Activated CD4-positive, alpha-beta T cell treated with anti-CD3 and anti-CD28 coated beads, Interleukin-2, amount 50 U/mL, for 16 hours (primary cell): ENCODE data around the gene PRICKLE3.
"Not testable (repeated sequence)": the region's sequence is repeated elsewhere in the genome, so short reads cannot be mapped to it uniquely, and the experiment has no call there.

ENCODE experiments used
- DNase-seq: peaks from one replicate; pipeline ENCODE4 v3.0.0-alpha.2; 2020

The PRICKLE3 gene

DNA sequence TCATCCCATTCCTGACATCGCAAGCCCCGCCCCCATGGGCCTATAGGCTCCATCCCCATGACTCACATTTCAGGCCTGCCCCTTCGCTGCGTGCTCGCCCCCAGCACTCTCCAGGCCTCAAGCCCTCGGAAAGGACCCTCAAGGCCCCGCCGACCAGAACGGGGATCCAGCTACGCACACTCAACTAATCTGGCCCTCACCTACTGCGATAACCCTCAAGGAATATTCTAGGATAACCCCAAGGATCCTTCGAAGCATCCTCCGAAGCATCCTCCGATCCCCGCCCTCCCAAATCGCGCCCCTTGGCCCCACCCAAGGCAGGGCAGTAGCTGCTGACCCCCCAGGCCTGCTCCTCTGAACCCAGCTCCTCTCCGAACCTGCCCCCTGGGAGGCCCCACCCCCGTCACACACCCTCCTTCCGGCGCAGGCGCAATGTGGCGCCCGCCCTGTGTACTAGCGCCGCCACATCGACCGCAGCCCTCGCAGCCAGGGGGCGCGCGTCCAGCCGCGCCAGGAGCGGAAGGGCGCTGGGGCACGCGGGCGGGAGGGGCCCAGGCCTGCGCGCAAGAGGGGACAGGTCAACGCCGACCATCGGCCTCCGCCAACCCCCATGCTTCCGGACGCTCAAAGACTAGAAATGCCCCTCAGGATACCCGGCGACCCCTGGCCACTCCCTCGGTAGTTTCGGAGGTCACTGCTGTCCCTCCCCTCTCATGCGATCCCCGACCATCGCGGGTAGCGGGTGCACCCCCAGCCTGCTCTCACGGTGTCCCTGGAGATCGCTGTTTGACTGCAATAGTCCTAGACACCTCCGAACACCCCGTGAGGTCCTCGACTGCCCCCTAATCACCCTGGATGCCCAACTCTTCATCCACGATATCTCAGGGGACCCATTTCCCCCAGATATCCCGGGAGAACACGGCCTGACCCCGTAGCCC, 30.0 kb downstream of the PRICKLE3 start:
- peak; percentile 89 for DNase-seq

DNA sequence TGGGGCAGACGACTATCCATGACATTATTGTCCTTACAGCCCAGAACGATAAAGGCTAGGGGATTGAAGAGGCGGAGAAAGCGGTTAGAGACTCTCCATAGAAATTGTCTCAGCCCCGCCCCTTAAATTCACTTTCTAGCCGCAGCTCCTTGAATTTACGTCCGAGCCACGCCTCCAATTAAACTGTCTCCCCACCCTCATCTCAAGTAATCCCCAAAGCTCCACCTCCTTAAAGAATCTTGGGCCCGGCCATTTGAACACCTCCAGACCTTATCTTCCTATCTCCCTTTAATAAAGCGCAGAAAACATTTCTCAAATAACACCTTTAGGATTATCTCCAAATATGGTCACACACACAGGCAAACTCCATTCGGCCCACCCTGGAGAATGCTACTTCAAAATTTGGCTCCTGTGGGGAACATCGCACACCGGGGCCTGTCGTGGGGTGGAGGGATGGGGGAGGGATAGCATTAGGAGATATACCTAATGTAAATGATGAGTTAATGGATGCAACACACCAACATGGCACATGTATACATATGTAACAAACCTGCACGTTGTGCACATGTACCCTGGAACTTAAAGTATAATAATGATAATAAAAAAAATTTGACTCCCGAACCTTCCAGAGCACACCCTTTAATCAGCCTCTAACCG, 30.8 kb downstream of the PRICKLE3 start:
- peak; percentile 50 for DNase-seq

DNA sequence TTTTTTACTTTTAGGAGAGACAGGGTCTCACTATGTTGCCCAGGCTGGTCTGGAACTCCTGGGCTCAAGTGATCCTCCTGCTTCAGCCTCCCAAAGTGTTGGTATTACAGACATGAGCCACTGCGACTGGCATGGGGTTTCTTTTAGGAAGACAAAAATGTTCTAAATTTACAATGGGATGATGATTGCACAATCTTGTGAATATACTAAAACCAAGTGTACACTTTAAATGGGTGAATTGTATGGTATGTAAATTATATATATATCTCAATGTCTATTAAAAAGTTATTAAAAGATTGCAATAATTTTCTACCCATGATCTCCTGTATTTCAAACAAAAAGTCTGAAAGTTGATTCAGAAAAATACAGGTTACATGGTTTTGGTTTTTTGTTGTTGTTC, 32.7 kb downstream of the PRICKLE3 start:
- no peak for DNase-seq

DNA sequence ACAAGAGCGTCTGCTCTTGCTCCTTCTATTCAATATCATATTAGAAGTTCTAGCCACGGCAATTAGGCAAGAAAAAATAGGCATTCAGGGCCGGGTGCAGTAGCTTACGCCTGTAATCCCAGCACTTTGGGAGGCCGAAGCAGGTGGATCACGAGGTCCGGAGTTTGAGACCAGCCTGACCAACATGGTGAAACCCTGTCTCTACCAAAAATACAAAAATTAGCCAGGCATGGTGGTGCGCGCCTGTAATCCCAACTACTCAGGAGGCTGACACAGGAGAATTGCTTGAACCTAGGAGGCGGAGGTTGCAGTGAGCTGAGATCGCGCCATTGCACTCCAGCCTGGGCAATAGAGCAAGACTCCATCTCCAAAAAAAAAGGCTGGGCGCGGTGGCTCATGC, 36.9 kb downstream of the PRICKLE3 start:
- DNase-seq: not testable (repeated sequence)

- DNase-seq: not testable (repeated sequence)
Measured at GRCh38 chrX:49148390-49149100, 37.6 kb downstream of the PRICKLE3 start.

DNA sequence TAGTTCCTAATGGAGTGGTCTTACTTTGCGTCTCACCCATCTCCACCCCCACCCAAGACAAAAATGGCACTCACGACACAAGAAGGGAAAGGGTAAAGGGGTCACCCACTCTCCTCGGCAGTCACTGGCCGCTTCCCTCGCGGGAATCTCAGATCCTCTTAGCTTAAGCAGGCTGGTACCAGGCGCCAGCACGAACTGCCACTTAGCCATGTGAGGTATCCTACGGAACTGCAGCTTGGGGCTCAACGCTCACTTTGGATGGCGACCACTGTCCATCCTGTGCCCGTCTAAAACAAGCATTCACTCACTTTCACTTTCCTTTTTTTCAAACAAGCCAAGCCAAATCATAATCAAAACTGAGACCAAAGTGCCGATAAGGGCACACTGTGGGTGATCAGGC, 38.2 kb downstream of the PRICKLE3 start:
- no peak for DNase-seq

GRCh38 chrX:49147282-49147681, 38.9 kb downstream of the PRICKLE3 start:
- no peak for DNase-seq

- DNase-seq: not testable (repeated sequence)
Measured at GRCh38 chrX:49143154-49143553, 43.0 kb downstream of the PRICKLE3 start.

GRCh38 chrX:49142264-49142663, 43.9 kb downstream of the PRICKLE3 start:
- DNase-seq: peak; percentile 21

DNA sequence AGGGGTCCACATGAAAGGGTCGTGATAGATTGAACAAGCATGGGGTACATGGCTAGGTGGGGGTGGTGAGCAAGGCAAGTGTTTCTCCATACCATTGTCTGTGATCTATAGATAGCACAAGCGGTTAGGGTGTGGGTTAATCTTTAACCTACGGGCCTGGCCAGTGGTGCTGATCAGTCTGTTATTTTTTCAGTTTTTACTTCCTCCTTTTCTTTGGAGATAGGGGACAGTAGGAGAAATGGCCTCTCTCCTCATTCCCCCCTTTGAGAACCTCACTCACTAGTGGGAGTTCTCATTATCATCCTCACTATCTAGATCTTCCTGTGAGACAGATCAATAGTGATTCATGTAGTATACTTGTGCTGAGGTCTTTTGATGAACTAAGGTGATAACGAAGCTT, 46.5 kb downstream of the PRICKLE3 start:
- DNase-seq: no peak

DNA sequence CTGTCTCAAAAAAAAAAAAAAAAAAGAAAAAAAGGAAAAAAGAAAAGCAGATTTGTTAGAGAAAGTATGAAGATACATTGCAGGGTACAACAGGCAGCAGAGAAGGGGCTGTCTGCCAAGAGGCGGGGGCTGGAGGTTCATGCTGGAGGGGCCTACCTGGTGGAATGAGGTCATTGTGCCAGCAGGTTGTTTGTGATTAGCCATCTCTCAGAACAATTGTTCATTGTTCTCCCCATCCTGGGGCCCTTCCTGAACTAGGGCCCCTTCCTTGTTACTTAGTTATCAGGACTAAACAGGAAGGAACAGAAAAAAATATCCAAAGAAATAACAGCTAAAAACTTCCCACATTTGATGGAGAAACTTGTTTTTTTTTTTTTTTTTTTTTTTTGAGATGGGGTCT, 48.7 kb downstream of the PRICKLE3 start:
- DNase-seq: no peak

- DNase-seq: no peak
Measured at GRCh38 chrX:49133759-49134158, 52.4 kb downstream of the PRICKLE3 start.

- not testable (repeated sequence) for DNase-seq
Measured at GRCh38 chrX:49132275-49132674, 53.9 kb downstream of the PRICKLE3 start.

- DNase-seq: no peak
Measured at GRCh38 chrX:49129427-49129826, 56.7 kb downstream of the PRICKLE3 start.

DNA sequence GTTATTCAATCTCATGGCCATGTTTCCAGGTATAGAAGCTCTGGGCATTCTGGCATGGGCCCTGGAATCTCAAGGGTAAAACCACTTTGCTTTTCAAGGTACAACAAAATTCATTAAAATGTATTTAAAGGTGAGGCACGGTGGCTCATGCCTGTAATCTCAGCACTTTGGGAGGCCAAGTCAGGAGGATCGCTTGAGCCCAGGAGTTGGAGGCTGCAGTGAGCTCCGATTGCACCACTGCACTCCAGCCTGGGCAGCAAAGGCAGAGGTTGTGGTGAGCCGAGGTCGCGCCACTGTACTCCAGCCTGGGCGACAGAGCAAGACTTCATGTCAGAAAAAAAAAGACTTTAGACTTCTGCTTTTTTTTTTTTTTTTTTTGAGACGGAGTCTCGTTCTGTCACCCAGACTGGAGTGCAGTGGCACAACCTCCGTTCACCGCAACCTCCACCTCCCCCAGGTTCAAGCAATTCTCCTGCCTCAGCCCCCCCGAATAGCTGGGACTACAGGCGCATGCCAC, 58.4 kb downstream of the PRICKLE3 start:
- not testable (repeated sequence) for DNase-seq
